ENCODE results near the gene BAD.

Gene BAD

DNA sequence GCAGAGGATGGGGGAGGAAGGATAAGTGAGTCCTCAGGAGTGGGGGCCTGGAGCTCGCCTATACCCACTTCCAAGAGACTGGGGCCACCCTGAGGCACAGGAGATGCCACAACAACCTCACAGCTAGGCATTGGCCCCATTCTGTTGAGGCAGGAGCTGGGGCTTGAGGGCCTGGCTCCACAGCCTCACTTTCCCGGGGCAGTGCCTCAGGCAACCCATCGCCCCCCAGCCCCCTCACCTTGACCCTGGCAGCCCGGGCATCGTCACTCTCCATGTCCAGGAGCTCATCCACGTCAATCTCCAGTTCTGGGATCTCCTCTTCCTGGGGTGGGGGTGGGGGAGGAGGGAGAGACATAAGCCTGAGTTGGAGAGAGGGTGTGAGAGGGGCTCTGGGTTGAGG, 39.5 kb downstream of the BAD start:
- TF ChIP-seq TOX (CRISPR knock-in tag; IDR thresholded peaks at IDR 0.05; ENCODE audit: borderline replicate concordance) (no peak), ZFP30 (CRISPR knock-in tag; IDR thresholded peaks at IDR 0.05) (no peak), TCF4 (CRISPR knock-in tag; IDR thresholded peaks at IDR 0.05; ENCODE audit: borderline replicate concordance) (no peak), ARNTL (CRISPR knock-in tag; IDR thresholded peaks at IDR 0.05; ENCODE audit: borderline replicate concordance, low read depth) (no peak), RARB (CRISPR knock-in tag; IDR thresholded peaks at IDR 0.05) (no peak), ESRRG (CRISPR knock-in tag; IDR thresholded peaks at IDR 0.05) (no peak)
- TF ChIP-seq, protein P1, sequence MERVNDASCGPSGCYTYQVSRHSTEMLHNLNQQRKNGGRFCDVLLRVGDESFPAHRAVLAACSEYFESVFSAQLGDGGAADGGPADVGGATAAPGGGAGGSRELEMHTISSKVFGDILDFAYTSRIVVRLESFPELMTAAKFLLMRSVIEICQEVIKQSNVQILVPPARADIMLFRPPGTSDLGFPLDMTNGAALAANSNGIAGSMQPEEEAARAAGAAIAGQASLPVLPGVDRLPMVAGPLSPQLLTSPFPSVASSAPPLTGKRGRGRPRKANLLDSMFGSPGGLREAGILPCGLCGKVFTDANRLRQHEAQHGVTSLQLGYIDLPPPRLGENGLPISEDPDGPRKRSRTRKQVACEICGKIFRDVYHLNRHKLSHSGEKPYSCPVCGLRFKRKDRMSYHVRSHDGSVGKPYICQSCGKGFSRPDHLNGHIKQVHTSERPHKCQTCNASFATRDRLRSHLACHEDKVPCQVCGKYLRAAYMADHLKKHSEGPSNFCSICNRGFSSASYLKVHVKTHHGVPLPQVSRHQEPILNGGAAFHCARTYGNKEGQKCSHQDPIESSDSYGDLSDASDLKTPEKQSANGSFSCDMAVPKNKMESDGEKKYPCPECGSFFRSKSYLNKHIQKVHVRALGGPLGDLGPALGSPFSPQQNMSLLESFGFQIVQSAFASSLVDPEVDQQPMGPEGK (CRISPR knock-in tag; IDR thresholded peaks at IDR 0.05; ENCODE audit: borderline replicate concordance): no peak
- TF ChIP-seq, protein P2, sequence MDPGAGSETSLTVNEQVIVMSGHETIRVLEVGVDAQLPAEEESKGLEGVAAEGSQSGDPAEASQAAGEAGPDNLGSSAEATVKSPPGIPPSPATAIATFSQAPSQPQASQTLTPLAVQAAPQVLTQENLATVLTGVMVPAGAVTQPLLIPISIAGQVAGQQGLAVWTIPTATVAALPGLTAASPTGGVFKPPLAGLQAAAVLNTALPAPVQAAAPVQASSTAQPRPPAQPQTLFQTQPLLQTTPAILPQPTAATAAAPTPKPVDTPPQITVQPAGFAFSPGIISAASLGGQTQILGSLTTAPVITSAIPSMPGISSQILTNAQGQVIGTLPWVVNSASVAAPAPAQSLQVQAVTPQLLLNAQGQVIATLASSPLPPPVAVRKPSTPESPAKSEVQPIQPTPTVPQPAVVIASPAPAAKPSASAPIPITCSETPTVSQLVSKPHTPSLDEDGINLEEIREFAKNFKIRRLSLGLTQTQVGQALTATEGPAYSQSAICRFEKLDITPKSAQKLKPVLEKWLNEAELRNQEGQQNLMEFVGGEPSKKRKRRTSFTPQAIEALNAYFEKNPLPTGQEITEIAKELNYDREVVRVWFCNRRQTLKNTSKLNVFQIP (CRISPR knock-in tag; IDR thresholded peaks at IDR 0.05; ENCODE audit: borderline replicate concordance, low read depth): no peak
- ATAC-seq: no peak

DNA sequence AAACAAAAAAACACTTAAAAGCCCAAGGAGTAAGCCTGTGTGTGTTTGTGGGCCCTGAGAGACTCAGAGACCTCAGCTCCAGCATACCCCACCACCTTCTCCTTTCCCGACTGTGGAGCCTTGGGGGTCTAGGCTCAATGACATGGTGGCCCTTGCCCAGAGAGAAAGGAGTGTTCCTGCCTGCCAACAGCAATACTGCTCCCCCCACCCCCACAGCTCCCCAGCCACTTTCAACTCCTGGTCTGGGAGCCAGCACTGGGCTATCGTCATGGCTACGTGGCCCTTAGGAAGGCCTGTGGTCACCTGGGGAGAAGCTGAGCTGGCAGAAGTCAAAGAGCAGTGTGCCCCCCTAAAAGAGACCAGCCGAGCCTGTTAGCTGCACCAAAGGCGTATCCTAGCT, 40.4 kb downstream of the BAD start:
- no peak for ATAC-seq
- TF ChIP-seq ESRRG (CRISPR knock-in tag; IDR thresholded peaks at IDR 0.05): no peak
- no peak for TF ChIP-seq CSDC2 (CRISPR knock-in tag; IDR thresholded peaks at IDR 0.05)
- TF ChIP-seq, protein P3, sequence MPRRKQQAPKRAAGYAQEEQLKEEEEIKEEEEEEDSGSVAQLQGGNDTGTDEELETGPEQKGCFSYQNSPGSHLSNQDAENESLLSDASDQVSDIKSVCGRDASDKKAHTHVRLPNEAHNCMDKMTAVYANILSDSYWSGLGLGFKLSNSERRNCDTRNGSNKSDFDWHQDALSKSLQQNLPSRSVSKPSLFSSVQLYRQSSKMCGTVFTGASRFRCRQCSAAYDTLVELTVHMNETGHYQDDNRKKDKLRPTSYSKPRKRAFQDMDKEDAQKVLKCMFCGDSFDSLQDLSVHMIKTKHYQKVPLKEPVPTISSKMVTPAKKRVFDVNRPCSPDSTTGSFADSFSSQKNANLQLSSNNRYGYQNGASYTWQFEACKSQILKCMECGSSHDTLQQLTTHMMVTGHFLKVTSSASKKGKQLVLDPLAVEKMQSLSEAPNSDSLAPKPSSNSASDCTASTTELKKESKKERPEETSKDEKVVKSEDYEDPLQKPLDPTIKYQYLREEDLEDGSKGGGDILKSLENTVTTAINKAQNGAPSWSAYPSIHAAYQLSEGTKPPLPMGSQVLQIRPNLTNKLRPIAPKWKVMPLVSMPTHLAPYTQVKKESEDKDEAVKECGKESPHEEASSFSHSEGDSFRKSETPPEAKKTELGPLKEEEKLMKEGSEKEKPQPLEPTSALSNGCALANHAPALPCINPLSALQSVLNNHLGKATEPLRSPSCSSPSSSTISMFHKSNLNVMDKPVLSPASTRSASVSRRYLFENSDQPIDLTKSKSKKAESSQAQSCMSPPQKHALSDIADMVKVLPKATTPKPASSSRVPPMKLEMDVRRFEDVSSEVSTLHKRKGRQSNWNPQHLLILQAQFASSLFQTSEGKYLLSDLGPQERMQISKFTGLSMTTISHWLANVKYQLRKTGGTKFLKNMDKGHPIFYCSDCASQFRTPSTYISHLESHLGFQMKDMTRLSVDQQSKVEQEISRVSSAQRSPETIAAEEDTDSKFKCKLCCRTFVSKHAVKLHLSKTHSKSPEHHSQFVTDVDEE (CRISPR knock-in tag; IDR thresholded peaks at IDR 0.05): no peak
- no peak for TF ChIP-seq GLIS3 (CRISPR knock-in tag; IDR thresholded peaks at IDR 0.05)
- TF ChIP-seq ZNF565 (CRISPR knock-in tag; conservative IDR thresholded peaks at IDR 0.05; ENCODE audit: low read depth): no peak
- no peak for TF ChIP-seq RARB (CRISPR knock-in tag; IDR thresholded peaks at IDR 0.05)
- TF ChIP-seq SNAI2 (CRISPR knock-in tag; IDR thresholded peaks at IDR 0.05): no peak
- TF ChIP-seq, protein P2 (CRISPR knock-in tag; IDR thresholded peaks at IDR 0.05; ENCODE audit: borderline replicate concordance, low read depth): no peak
- TF ChIP-seq, protein P4, sequence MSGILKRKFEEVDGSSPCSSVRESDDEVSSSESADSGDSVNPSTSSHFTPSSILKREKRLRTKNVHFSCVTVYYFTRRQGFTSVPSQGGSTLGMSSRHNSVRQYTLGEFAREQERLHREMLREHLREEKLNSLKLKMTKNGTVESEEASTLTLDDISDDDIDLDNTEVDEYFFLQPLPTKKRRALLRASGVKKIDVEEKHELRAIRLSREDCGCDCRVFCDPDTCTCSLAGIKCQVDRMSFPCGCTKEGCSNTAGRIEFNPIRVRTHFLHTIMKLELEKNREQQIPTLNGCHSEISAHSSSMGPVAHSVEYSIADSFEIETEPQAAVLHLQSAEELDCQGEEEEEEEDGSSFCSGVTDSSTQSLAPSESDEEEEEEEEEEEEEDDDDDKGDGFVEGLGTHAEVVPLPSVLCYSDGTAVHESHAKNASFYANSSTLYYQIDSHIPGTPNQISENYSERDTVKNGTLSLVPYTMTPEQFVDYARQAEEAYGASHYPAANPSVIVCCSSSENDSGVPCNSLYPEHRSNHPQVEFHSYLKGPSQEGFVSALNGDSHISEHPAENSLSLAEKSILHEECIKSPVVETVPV (CRISPR knock-in tag; IDR thresholded peaks at IDR 0.05): no peak
- no peak for TF ChIP-seq ZNF70 (CRISPR knock-in tag; IDR thresholded peaks at IDR 0.05)

DNA sequence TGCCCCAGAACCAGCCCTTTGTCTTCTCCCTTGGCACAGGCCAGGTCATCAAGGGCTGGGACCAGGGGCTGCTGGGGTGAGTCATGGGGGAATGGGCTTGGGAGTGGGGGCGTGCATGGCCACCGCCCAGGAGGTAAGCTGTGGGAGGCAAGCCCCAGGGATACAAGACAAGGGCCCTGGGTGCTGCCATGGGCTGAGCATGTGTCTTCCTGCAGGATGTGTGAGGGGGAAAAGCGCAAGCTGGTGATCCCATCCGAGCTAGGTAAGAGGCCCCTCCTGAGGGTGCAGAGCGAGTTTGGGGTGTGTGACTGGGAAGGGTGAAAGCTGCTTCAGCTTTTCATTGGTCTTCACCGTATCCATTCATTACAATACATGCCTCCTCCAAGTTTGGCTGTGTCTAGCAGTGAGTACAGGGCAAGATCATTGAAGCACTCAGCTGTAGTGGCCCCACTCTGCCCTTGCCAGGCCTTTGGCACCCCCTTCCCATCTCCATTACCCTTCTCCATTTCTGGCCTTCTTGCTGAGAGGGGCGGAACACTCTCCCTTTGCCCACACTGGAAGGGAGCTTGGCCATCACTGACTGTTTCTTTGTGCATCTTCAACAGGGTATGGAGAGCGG, 41.1 kb downstream of the BAD start:
- TF ChIP-seq, protein P5, sequence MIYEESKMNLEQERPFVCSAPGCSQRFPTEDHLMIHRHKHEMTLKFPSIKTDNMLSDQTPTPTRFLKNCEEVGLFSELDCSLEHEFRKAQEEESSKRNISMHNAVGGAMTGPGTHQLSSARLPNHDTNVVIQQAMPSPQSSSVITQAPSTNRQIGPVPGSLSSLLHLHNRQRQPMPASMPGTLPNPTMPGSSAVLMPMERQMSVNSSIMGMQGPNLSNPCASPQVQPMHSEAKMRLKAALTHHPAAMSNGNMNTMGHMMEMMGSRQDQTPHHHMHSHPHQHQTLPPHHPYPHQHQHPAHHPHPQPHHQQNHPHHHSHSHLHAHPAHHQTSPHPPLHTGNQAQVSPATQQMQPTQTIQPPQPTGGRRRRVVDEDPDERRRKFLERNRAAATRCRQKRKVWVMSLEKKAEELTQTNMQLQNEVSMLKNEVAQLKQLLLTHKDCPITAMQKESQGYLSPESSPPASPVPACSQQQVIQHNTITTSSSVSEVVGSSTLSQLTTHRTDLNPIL (CRISPR knock-in tag; IDR thresholded peaks at IDR 0.05; ENCODE audit: low read depth): no peak
- TF ChIP-seq TCF4 (CRISPR knock-in tag; IDR thresholded peaks at IDR 0.05; ENCODE audit: borderline replicate concordance) (no peak), CSDC2 (CRISPR knock-in tag; IDR thresholded peaks at IDR 0.05) (no peak), SNAI2 (CRISPR knock-in tag; IDR thresholded peaks at IDR 0.05) (no peak), ARNTL (CRISPR knock-in tag; IDR thresholded peaks at IDR 0.05; ENCODE audit: borderline replicate concordance, low read depth) (no peak)
- no peak for ATAC-seq
